Activated CD8-positive, alpha-beta memory T cell treated with anti-CD3 and anti-CD28 coated beads, Interleukin-2, amount 50 U/mL, for 24 hours (primary cell): ENCODE data around the gene IL1RAPL1.

Experiments used
- DNase-seq: peaks from one replicate; pipeline ENCODE4 v3.0.0-alpha.2; 2020; ENCODE audit errors: extremely low read depth

The IL1RAPL1 gene

DNA sequence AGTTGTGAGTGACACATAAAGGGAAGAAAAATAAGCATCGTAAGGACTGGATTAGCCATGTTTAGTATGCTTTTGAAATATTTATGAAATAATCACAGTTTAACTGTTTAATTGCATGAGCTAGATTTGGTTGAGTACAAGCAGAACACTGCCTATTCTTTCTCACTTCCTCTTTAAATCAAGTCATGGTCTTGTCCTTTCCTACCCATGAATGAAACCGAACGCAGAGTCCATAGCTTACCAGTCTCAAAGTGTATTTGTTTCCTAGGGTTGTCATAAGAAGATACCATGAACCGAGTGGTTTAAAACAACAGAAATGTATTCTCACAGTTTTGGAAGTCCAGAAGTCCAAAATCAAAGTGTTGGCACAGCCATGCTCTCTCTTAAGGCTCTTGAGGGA, 944.1 kb downstream of the IL1RAPL1 start:
- DNase-seq: no peak

DNA sequence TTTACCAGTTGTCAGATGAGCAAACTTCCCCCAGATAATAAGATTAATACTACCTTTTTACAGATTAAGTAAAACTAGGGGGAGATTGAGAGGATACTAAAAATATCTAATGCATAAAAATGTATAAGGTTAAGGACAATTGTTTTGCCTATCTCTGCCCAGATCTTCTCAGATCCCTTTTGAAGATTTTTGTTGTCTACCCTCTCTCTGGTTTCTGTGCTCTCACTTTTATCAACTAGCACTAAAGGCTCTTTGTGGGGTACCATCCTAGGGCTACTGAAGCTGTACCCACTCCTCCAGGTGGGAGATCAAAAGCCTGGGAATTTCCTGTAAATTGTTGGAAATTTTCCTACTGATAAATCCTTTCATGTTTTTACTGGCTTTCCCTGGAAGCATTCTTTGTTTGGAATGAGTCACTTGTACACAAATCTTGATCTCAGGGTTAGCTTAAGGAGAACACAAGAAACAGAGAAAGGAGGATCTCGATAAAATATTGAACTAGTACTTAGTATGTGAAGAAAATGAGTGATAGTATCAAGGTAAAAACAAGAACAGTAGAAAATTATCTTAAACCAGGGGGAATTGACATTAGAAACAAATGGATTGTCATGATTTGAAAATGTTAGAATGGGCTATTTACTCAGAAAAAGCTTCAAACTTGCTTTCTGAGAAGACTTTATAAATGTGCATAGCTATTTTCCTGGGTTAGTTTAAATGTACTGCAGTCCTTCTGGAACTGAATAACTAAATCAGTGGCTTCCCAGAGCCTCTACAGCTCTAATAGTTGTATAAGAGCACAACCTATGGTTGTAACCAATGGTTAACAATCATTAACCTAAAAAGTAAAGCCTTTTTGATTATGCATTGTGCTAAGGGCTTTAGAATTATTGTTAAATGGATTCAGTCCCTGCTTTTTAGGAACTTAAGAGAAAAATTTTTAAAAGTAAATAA, 948.2 kb downstream of the IL1RAPL1 start:
- no peak for DNase-seq

DNA sequence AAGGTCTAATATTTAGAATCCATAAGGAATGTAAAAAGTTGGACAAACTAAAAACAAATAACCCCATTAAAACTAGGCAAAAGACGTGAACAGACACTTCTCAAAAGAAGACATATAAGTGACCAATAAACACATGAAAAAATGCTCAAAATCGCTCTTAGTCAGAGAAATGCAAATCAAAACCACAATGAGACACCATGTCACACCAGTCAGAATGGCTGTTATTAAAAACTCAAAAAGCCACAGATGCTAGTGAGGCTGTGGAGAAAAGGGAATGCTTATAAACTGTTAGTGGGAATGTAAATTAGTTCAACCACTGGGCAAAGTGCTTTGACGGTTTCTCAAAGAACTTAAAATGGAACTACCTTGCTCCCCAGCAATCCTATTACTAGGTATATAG, 953.8 kb downstream of the IL1RAPL1 start:
- DNase-seq: no peak

GRCh38 chrX:29542152-29542551, 954.9 kb downstream of the IL1RAPL1 start:
- DNase-seq: no peak

DNA sequence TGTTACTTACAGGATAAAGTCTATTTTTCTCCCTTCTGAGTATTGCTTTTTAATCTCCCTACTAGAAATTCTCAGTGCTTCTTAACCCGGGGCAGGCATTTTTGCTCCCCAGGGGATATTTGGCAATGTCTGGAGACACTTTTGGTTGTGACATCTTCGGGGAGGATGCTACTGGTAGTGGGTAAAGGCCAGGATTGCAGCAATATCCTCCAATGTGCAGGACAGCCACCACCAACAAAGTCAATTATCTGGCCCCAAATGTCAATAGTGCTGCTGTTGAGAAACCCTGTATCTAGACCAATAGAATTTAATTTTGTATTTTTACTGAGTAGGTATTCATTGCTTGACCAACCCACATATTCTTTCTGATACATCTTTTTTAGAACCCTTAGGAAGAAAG, 958.6 kb downstream of the IL1RAPL1 start:
- no peak for DNase-seq

DNA sequence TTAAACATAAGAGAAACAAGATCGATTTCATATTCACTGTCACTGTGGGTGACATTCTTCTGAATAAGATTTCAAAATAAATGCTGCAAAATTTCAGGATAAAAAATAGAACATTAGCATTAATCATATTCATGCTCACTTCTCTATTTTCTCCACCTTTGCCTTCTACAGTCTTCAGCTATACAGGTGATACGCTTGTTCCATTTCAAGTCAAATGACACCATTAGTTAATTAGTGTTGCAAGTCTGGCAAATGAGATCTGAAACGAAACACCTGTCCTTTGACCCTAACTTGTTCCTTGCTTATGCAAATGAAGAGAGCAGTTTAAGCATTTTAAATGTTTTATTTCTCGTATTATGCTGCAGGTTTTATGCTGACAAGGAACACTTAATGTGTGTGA, 960.6 kb downstream of the IL1RAPL1 start:
- DNase-seq: no peak

- DNase-seq: no peak
These were observed 966.3 kb downstream of the IL1RAPL1 start for GRCh38 chrX:29553542-29553941.

- DNase-seq: no peak
These were observed 968.3 kb downstream of the IL1RAPL1 start for GRCh38 chrX:29555465-29556091.

DNA sequence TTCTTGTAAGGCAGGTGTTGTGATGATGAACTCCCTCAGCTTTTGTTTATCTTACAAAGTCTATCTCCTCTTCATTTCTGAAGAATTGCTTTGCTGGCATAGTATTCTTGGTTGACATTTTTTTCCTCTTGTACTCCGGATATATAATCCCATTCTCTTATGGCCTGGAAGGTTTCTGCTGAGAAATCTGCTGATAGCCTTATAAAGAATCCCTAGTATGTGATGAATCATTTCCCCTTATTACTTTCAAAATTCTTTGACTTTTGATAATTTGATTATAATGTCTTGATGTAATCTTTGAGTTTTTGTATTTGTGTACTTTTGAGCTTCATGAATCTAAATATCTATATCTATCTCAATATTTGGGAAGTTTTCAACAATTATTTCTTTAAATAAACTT, 972.8 kb downstream of the IL1RAPL1 start:
- DNase-seq: no peak

DNA sequence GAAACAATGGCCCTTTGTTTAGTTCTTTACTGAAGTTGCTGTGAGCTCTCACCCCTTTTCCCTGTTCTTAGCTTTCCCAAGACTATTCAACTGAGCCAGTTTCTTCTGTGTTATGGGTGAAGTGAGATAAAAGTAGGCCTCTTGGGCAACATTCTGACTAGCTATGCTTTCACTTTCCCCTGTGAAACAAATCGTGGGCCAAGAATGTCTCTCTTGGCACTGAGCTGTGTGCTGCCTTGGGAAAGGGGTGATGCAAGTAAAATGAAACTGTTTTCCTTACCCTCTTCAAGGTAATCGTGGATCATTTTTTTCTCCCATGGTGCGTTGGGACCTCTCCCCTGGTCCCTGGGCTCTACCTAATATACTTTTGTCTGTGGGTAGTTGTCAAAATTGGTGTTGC, 974.2 kb downstream of the IL1RAPL1 start:
- no peak for DNase-seq

DNA sequence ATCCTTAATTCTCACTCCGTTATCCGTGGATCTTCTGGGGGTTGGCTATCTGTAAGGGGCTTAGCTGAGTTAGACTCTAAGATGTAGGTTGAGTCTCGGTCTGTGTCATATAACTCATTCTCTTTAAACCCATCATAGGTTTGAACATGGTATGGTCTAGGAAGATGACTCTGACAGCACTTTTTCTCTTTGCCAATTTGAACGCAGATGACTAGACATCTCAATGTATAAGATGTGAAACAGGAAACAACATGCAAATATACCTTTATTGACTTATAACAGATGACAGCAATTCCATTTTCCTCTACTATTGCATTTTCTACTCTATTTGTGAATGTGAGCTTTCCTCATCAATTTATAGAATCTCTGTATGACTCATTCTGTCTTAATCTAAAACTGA, 993.3 kb downstream of the IL1RAPL1 start:
- no peak for DNase-seq

- DNase-seq: no peak
These were observed 994.0 kb downstream of the IL1RAPL1 start for GRCh38 chrX:29581223-29581622.

GRCh38 chrX:29587107-29587506, 999.9 kb downstream of the IL1RAPL1 start:
- DNase-seq: no peak

DNA sequence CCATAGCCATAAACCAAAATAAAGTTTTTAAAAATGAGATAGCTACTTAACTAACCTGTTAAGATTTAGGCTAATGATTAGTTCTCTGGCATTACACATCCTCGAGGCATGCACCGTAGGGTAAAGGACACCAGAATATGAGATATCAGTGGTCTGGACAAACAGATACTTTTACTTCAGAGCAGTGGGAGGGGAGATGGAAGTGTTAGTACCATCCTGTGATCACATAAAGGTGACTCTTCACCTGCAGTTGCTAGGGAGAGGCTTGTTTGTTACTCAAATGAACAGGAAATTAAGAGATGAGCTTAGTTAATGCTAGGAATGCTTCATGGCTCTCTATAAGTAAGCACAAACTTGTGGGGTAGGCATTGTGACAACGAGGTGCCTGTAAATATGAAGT, 1003.7 kb downstream of the IL1RAPL1 start:
- DNase-seq: no peak

GRCh38 chrX:29604381-29604780, 1017.1 kb downstream of the IL1RAPL1 start:
- DNase-seq: no peak

GRCh38 chrX:29617276-29617675, 1030.0 kb downstream of the IL1RAPL1 start:
- no peak for DNase-seq

DNA sequence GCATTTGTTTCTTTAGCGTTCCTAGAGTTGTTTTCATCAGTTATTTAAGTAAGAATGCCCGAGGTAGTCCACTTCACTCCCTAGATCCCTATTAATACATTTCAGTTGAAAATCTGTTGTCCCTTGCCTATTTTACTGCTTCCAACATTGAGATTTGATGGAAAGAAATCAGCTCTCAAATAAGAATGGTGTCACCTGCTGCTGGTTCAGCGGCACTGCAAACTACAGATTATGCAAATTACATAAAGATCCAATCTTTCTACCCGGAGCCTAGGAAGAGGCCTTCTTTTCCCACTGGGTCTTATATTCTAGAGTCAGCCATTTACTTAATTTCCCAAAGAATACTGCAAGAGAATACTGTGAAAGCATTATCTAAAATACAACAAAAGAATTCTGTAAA, 1030.5 kb downstream of the IL1RAPL1 start:
- DNase-seq: no peak

DNA sequence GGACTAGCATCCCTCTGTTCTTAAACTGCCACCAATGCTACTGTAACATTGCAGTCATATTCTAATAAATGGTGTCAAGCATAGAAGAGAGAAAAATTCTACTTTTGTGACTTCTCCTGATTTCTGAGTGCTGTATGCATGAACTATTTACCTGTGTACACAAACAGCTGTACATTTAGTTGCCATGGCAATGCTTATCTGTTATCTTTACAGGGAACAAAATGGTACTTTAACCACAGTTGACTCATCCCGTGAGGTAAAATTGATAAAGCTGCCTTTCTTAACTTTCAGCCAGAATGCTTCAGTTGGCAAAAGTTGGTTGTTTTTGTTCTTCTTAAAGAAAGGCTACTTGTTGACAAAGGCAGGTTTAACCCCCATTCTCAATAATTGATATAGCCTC, 1040.6 kb downstream of the IL1RAPL1 start:
- DNase-seq: no peak

- no peak for DNase-seq
These were observed 1047.3 kb downstream of the IL1RAPL1 start for GRCh38 chrX:29634516-29634915.

DNA sequence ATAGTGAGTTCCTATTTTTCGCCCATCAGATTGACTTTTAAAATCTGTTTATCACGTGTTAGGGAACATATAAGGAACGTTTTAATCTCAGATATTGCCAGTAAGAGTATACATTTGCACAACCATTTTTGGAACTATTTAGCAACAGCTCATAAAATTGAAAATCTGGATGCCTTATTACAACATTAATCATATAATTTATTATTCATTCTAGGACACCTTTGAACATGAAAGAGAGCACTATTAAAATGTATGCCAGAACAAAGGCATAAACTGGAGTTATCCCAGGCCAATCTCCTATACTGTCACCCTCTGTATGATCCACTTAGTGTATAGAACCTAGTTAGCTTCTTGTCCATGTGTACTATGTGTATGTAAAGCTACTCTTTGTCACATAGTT, 1049.1 kb downstream of the IL1RAPL1 start:
- no peak for DNase-seq

- DNase-seq: no peak
These were observed 1052.9 kb downstream of the IL1RAPL1 start for GRCh38 chrX:29640106-29640505.

- DNase-seq: no peak
These were observed 1054.2 kb downstream of the IL1RAPL1 start for GRCh38 chrX:29641461-29641860.

DNA sequence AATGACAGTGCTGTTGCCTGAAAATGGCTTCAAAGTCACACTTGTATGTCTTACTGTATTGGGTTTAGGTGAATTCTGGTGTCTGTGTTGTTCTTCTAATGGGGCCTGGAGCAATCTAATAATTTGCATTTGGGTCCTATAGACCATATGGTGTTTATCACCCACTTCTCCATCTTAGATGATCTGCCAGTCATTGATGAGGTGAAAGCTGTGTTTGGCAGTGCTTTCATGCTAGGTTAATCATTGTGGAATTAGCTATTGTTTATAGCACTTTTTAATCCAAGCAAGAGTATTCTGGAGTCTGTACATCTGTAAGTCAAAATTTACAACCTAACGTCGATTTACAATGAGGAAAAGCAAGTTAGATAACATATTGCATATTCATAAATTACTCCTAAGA, 1055.9 kb downstream of the IL1RAPL1 start:
- DNase-seq: no peak
